CD4-positive, alpha-beta T cell treated with Interleukin-17A for 4 hours (primary cell): ENCODE data around the gene ZNF565.
"Not testable (repeated sequence)": the region's sequence is repeated elsewhere in the genome, so short reads cannot be mapped to it uniquely, and the experiment has no call there.

Experiments used
- DNase-seq: peaks from one replicate; pipeline ENCODE4 v3.0.0-alpha.2; 2020; ENCODE audit warnings: mixed read lengths

The ZNF565 gene

DNA sequence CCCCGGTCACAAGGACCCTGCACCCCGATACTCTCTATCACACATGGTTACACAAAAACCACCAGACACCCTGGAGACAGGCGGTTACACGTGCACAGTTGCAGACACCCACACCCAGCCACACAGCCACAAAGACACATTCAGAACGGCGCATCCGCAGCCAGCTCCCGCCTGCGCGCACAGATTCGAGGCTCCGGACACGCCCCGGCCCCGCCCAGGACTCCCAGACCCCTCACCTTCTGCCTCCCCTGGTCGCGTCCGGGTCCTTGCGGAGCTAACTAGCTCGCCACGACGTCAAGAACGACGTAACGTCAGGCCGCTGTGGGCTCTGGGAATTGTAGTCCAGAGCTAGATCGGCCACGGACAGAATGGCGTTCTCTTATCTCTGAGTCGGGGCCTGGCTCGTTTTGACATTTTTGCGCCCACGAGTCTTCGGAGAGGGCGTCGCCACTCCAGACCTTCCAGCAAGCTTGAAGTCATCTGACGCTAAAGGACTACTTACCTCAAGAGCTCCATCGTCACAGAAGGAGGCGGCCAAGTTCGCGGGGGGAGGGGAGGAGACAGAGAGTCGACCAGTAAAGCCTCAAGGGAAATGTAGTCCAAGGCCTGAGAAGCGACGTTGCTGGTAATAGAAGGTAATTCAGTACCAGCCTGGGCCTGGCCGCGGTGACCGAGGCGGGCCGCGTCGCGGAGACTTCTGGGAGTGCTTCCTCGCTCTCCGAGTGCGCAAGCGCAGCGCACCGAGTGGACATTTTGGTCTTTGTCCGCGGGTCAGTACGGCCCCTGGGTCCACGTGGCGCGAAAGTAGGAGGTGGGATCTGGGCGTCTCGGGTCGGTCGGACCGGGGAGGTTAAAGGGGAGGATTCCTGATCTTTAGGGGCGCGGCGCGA is at the start of gene ZNF565, which contains the start of gene ZNF146:
Gene ZNF565, minus strand, starts transcription at position 280 of the 890 bp plus-strand sequence. CDS start 12,680 bp downstream, outside the sequence.
Gene ZNF146, plus strand, starts transcription at position 721 of the 890 bp plus-strand sequence. CDS start 21,335 bp downstream, outside the sequence.
- DNase-seq: peak; percentile 97

DNA sequence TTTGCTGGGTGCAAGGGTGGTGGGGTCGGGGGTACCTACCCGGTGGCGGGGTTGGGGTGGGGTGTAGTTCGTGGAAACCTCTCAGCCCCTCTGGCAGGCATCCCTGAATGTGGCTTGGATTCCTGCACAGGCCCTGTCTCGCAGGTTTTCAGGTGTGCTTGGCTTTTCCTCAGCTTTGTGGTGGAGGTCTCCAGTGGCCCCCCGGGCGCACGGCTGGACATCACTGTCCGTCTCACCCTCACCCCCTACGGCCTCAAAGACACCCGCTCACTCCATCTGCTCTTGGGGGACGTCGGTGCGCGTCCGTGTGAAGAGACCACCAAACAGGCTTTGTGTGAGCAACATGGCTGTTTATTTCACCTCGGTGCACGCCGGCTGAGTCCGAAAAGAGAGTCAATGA is 44.7 kb upstream of the ZNF565 start:
- no peak for DNase-seq

DNA sequence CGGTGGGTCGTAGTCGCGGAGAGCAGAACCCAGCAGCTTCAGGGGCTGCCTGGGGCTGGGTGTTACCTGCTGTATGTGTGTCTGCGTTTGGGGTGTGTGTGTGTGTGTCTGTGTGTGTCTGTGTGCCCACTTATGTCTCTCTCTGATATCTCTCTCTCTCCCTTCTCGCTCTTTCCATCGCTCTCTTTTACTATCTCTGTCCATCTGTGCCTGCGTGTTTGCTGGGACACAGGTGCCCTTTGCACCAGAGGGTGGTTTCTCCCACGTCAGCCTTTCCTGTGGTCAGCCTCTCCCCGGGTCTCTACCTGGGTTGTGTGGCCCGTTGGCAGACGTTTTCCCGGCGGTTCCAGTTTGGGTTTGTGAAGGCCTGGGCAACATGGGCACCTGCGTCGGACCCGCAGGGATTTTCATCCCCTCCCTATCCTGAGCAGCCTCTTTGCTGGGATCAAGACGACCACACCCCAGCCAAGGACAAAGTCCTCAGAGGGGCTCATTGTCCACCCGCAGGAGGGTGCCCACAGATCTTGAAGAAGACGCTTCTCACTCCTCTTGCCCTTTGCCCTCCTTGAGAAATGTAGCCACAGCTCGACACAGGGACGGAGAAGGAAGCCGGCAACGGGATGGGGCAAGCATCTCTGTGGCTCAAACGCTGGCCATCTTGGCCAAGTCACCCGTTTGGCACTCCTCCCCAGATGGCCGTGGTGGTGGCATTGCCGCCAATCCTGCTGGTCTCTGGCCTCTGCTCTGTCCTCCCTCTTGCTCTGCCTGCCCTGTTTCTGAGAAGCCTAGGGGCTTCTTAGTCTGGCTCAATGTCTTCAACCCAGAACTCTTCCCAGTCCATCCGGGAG is 43.8 kb upstream of the ZNF565 start:
- DNase-seq: no peak

DNA sequence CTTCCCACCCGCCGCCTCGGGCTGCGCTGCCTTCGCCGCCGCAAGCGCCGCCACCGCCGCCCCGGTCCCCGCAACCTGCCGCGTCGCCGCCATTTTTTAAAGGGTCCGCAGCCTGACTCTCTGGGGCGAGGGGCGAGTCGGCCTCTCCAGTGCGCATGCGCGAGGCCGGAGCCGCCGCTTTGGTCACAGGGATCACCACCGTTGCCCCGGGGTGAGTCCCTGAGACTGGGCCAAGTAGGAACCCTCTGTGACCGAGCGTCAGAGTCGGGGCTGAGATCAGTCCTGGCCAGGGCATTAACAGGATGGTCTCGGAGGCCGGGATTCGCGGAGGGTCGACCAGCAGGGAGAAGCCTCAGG is 43.0 kb upstream of the ZNF565 start:
- DNase-seq: no peak

DNA sequence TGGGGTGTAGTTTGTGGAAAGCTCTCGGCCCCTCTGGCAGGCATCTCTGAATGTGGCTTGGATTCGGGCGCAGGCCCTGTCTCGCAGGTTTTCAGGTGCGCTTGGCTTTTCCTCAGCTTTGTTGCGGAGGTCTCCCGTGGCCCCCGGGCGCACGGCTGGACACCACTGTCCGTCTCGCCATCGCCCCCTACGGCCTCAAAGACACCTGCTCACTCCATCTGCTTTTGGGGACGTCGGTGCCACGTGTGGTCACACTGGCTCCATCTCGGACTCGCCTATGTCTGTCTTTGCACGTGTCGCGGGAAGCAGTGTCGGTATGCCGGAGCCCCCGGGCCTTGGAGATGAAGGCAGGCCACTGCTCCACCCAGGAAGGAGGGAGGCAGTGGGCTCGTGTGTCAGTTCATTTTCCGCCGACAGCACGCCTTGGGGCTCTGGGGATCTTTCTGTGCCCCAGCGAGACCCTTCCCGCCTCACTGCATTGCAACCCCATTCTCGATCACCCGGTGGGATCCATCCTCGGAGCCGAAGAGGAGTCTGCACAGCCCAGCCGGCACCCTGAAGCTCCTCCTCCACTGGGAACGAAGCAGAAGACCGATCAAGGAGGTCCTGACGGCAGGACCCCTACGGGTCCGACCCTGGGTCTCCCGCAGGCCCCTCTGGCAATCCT is 42.5 kb upstream of the ZNF565 start:
- no peak for DNase-seq

DNA sequence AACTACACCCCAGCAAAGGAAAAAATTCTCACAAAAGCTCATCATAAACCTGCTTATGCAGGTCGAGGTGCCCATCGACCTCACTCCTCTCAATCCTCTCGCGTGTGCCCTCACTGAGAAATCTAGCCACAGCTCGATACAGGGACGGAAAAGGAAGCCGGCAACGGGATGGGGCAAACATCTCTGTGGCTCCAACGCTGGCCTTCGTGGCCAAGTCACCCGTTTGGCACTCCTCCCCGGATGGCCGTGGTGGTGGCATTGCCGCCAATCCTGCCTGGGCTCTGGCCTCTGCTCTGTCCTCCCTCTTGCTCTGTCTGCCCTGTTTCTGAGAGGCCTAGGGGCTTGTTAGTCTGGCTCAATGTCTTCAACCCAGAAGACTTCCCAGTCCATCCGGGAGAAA is 41.6 kb upstream of the ZNF565 start:
- DNase-seq: no peak

DNA sequence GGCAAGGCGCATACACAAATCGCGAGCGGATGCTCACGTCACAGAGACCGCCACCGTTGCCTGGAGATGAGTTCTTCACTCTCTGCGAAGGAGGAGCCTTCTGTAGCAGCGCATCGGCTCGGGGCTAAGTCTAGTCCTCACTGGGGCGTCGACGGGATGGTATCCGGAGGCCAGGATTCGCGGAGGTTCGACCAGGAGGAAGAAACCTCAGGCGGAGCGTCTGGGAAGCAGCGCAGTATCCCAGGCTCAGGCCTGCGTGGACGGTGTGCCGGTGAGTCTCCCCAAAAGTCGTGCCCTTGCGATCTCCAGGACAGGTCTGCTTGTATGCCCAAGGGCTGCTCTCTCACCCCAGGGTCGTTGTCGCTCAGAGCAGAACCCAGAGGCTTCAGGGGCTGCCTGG is 40.9 kb upstream of the ZNF565 start:
- no peak for DNase-seq

DNA sequence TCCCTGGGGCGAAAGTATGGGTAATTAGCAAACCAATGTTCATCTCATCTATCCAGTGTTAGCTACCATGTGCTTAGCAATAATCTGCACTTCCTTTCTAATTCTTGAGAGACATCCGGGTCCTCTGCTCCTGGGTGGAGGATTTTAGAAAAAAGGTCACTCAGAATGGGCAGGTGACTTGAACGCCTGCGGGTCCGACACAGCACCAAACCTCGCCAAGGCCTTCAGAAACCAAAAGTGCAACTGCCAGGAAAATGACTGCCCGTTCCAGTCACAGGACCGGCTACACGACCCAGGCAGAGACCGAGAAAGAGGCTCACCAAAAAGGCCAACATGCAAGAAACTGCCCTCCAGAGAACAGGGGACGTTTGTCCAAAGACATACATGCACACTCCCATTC is 40.4 kb upstream of the ZNF565 start:
- no peak for DNase-seq

DNA sequence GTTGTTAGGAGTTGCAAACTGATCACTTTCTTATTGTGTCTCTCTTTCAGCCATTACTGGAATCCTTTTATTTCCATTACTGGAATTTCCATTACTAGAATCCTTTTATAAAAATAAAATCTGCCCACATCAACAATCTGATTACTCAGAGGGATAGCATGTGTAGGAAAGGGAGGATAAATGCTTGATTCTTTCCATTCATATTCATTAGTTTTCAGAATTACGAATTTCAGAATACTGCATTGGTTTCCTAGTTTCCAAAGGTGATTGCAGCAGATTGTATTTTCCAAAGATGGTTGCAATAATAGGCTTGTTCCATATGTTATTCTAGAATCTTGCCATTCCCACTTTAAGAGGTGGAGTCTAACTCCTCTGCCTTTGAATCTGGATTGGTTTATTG is 37.6 kb upstream of the ZNF565 start:
- no peak for DNase-seq

DNA sequence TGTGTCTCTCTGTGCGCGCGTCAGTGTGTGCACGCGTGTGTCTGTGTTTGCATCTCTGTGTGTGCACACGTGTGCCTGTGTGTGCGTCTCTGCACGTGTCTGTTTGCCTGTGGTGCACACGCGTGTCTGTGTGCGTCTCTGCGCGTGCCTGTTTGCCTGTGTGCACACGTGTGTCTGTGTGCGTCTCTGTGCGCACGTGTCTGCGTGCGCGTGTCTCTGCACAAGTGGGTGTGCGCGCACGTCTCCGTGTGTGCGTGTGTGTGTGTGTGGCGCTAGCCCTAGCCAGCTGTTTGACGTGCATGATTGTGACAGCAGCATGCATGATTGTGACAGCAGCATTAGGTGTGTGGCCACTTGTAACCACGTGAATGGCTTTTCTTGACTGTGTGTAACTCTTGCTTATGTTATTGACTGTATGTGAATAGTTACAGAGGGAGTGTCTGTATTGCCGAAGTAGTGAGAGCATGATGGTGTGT is 31.6 kb upstream of the ZNF565 start:
- no peak for DNase-seq

DNA sequence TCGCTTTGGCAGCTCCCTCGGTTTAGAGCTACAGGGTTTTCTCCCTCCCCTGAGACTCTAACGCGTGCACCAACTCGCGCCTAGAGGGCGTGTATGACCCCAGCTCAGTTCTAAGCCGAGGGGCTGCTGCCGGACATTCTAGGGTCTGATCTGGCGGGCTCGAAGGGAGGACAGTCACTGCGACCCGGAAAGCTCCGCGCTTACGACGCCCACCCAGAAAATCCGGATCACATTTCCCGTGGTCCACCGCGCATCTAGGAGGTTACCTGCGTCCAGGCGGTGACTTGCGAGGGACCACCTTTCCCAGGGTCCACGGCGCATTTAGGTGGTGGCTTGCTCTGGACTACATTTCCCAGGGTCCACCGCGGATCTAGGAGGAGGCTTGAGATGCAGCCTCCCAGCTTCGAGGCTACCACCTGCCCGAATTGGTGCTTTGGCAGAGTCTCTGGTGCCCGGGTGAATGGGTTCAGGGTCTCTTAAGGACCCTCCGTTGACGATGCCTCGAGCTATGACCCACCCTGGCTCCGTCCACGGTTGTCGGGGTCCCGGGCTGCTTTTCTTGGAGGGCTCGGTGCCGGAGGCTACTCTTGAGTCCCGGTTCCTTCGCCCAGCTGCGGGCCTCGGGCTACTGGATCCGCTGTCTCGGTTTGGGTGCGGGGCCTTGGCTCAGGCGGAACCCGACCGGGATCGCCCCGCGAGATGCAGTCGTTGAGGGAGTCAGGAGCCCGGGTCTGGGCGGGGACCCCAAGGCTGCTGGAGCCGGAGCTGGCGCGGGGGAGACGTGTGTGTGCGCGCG is 30.9 kb upstream of the ZNF565 start:
- no peak for DNase-seq

DNA sequence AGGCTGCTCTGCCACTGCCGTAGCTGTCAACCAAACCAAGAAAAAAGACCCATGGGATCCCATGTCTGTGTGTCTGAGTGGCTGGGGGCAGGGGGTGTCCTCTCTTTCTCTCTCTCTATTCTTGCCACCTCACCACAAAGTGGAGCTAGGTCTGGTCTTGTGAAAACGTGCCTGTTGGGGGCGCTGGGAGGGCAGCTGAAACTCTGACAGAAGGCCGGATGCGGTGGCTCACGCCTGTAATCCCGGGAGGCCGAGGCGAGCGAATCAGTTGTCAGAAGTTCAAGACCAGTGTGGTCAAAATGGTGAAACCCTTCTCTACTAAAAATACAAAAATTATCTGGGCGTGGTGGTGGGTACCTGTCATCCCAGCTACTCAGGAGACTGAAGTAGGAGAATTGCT is 29.6 kb upstream of the ZNF565 start:
- DNase-seq: no peak

DNA sequence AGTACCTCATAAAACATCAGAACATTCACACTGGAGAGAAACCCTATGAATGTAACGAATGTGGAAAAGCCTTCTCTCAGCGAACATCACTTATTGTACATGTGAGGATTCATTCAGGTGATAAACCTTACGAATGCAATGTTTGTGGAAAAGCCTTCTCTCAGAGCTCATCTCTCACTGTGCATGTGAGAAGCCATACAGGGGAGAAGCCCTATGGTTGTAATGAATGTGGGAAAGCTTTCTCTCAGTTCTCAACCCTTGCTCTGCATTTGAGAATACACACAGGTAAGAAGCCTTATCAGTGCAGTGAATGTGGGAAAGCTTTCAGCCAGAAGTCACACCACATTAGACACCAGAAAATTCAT is 22.5 kb upstream of the ZNF565 start:
- no peak for DNase-seq

DNA sequence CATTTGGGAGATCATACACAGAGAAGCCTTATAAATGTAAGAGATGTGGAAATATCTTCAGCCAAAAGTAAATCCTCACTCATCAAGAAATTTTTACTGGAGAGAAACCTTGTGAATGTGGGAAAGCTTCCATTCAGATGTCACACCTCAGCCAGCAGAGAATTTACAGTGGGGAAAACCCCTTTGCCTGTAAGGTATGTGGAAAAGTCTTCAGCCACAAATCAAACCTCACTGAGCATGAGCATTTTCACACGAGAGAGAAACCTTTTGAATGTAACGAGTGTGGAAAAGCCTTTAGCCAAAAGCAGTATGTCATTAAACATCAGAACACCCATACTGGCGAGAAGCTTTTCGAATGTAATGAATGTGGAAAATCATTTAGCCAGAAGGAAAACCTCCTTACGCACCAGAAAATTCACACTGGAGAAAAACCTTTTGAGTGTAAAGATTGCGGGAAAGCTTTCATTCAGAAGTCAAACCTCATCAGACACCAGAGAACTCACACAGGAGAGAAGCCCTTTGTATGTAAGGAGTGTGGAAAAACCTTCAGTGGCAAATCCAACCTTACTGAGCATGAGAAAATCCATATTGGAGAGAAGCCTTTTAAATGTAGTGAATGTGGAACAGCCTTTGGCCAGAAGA is 22.0 kb upstream of the ZNF565 start:
- no peak for DNase-seq

DNA sequence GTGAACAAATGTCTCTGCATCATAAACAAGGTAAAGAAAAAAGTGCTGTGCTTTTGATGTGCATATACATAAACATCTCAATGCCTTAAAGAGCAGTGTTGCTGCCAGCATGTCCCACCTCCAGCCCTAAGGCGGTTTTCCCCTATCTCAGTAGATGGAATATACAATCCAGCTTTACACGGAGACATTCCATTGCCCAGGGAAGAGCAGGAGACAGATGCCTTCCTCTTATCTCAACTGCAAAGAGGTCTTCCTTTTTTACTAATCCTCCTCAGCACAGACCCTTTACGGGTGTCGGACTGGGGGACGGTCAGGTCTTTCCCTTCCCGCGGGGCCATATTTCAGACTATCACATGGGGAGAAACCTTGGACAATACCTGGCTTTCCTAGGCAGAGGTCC is 19.2 kb upstream of the ZNF565 start:
- not testable (repeated sequence) for DNase-seq

DNA sequence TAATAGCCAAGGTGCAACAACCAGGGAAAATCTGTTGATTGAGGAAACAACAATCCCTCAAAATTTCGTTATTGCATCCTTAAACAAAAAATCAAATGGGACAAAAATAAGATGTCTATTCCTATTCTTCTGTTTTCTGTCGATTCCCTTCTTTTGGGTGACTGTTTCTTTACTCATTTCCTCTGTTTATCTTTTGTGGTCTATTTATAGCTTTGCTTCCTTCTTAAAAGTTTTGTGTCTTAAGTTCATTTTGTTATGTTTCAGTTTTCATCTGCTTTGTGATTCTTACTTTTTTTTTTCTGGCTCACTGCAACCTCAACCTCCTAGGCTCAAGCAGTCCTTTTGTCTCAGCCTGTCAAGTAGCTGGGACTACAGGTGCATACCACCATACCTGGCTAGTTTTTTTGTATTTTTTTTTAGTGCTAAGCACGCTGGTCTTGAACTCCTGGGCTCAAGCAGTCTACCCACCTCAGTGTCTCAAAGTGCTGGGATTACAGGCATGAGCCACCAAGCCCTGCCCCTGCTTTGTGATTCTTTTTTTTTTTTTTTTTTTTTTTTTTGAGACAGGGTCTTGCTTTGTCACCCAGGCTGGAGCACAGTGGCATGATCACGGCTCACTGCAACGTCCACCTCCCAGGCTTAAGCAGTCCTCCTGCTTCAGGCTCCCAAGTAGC is 10.9 kb upstream of the ZNF565 start:
- no peak for DNase-seq

DNA sequence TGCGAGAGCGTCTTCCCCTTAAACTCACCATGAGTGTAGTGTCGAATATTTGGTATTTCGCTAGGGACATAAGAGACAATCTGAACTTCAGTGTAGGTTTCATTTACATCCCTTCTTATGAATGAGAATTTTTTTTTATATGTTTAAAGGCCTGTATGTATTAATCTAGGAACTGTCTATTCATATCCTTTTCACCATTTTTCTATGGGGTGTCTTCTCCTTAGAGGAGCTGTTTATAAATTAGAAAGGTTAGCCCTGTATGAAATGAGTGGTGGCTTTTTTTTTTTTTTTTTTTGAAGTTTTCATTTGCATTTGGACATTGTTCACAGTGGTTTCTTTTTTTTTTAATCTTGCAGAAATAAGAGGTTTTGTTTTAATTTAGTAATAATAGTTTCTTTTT is 8.0 kb upstream of the ZNF565 start:
- no peak for DNase-seq

DNA sequence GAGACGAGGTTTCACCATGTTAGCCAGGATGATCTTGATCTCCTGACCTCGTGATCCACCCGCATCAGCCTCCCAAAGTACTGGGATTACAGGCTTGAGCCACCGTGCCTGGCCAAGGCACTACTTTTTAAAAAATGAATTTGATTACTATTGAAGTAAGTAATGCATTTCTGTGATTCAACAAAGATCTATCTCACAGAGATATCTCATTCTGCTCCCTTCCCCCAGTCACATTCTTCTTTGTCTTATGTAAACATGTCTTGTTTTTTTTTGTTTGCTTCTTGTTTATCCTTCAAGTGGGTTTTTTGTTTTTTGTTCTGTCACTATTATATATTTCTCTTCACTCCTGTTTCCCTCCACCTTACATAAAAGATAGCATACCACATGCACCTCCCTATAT is 7.0 kb upstream of the ZNF565 start:
- no peak for DNase-seq

DNA sequence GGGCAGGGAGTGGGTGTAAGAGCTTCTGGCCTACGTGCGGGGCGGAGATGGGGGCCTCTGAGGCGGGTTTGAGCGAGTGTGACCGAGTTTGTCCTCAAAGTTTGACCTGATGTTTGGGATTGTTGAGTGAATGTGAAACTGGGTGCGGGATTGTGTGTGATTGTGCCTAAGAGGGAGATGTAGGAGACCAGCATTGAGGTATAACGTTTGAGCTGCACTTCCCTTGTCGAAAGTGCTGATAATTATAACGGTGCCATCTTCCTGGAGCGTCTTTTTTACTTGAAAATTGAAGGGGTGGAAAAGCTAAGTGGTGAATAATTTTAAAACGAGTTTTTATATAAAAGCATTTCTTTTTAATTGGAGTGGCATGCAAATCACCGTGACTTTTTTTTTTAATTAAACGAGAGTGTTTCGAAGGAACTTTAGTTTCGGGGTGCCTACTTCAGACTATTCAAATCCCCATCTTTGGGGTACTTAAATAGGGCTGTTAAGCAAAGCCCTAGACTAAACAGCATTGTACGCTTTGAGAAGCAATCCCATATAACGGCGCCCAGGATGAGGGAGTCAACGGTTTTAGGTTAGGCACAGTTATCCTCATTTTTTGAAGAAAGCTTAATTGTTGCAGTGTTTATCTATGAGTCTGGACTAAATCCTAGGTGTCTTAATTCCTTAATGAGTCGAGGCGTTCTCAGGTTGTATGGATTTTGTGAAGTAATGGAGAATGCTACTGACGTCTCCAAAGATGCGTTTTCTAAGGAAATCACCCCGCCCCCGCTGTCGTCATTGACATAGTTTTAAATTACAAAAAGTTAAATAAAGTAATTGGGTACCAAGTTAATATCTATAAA is 1.0 kb upstream of the ZNF565 start:
- DNase-seq: no peak

DNA sequence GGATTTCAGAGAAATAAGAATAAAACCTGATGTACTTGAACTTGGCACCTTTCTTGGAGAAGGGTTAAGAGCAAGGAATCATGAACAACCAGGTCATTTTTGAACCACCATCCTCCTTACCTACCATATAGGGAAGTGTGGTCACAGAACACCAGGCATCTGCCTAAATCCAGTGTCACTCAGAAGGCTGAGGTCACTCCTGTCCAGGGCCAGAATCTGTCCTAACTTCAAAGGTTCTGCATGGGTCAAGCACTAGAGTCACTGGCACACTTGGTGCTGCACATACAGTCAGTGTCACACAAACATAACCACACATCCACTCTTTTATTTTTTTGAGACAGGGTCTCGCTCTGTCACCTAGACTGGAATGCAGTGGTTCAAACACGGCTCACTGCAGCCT is 1.6 kb downstream of the ZNF565 start:
- no peak for DNase-seq
